IPS DF 6.9 (cell line): ENCODE data around the gene PIAS4.
"Not testable (repeated sequence)": the region's sequence is repeated elsewhere in the genome, so short reads cannot be mapped to it uniquely, and the experiment has no call there.

ENCODE experiments used
- DNase-seq: peaks from one replicate; pipeline ENCODE4 v3.0.0-alpha.2; 2013; ENCODE audit warnings: low read depth, low spot score
- H3K27ac ChIP-seq: one replicate; pipeline ENCODE4 v1.5.1; 2013; ENCODE audit warnings: low read length, control low read depth
- H3K27me3 ChIP-seq: 2 replicates; pipeline ENCODE4 v1.6.1; 2013; ENCODE audit warnings: mild to moderate bottlenecking, low read length; ENCODE audit not compliant: control insufficient read depth, insufficient read depth
- H3K36me3 ChIP-seq: 2 replicates; pipeline ENCODE4 v1.6.1; 2013; ENCODE audit warnings: low read length; ENCODE audit not compliant: control insufficient read depth, insufficient read depth
- H3K4me1 ChIP-seq: 2 replicates; pipeline ENCODE4 v1.6.1; 2013; ENCODE audit warnings: low read length; ENCODE audit not compliant: control insufficient read depth, insufficient read depth
- H3K4me3 ChIP-seq: 2 replicates; pipeline ENCODE4 v1.5.1; 2013; ENCODE audit warnings: mild to moderate bottlenecking, low read length
- H3K9me3 ChIP-seq: 2 replicates; pipeline ENCODE4 v1.6.1; 2013; ENCODE audit warnings: low read length, inconsistent platforms; ENCODE audit not compliant: control insufficient read depth, insufficient read depth
- WGBS: extraction: QIAGEN DNeasy Blood & Tissue Kit; methylation state at CpG from one replicate; pipeline ENCODE4 v1.1.7; 2013; ENCODE audit warnings: mixed read lengths, missing lambda C conversion rate; ENCODE audit not compliant: insufficient read length, insufficient coverage; 5-methylcytosine and 5-hydroxymethylcytosine counted together

Gene PIAS4

GRCh38 chr19:4007021-4007835 lies at the start of gene PIAS4:
Gene PIAS4, plus strand, starts transcription at chr19:4007736. Its CDS starts 25 bp downstream, at chr19:4007761.
- Histone ChIP-seq H3K27ac (no peak within 1 kb of the TSS), H3K27me3 (no peaks in the 10 kb centered on the region), H3K36me3 (no peaks in the 10 kb centered on the region; the same call in 1 of the 2 replicates), H3K9me3 (no peaks in the 10 kb centered on the region), H3K4me1 (peaks cover 2% of the 10 kb centered on the region; the same call in 1 of the 2 replicates), H3K4me3 (peak within 1 kb of the TSS; percentile 75)
- no CpG with 5 or more reads among the region's 91 CpGs for WGBS
- peak; percentile 78 for DNase-seq

- H3K36me3 ChIP-seq: peaks cover 38% of the 10 kb centered on the region
- H3K27ac ChIP-seq: no peak overlapping the region
- H3K4me1 ChIP-seq: no peaks in the 10 kb centered on the region
- H3K9me3 ChIP-seq: no peaks in the 10 kb centered on the region
- no CpG with 5 or more reads among the region's 86 CpGs for WGBS
- H3K27me3 ChIP-seq: no peaks in the 10 kb centered on the region
- H3K4me3 ChIP-seq: no peak overlapping the region
- DNase-seq: no peak
Observed at GRCh38 chr19:3958836-3959765, 48.4 kb upstream of the PIAS4 start.

- Histone ChIP-seq H3K4me3 (no peak overlapping the region), H3K9me3 (no peaks in the 10 kb centered on the region), H3K36me3 (peaks cover 44% of the 10 kb centered on the region), H3K27me3 (no peaks in the 10 kb centered on the region), H3K27ac (no peak overlapping the region), H3K4me1 (no peaks in the 10 kb centered on the region)
- no peak for DNase-seq
- no CpG with 5 or more reads among the region's 15 CpGs for WGBS
Observed at GRCh38 chr19:3959766-3960131, 47.8 kb upstream of the PIAS4 start.

GRCh38 chr19:3961007-3961406 lies 46.5 kb upstream of the PIAS4 start:
- Histone ChIP-seq H3K4me3 (no peak overlapping the region), H3K9me3 (no peaks in the 10 kb centered on the region), H3K27me3 (no peaks in the 10 kb centered on the region), H3K27ac (no peak overlapping the region), H3K4me1 (no peaks in the 10 kb centered on the region), H3K36me3 (peaks cover 45% of the 10 kb centered on the region)
- DNase-seq: no peak
- no CpG with 5 or more reads among the region's 24 CpGs for WGBS

GRCh38 chr19:3963458-3964255 lies 43.9 kb upstream of the PIAS4 start:
- Histone ChIP-seq H3K36me3 (peaks cover 47% of the 10 kb centered on the region), H3K4me3 (no peak overlapping the region), H3K27ac (no peak overlapping the region), H3K9me3 (no peaks in the 10 kb centered on the region), H3K27me3 (no peaks in the 10 kb centered on the region), H3K4me1 (no peaks in the 10 kb centered on the region)
- no CpG with 5 or more reads among the region's 35 CpGs for WGBS
- no peak for DNase-seq

GRCh38 chr19:3964256-3965194 lies 43.0 kb upstream of the PIAS4 start:
- H3K27ac ChIP-seq: no peak overlapping the region
- peaks cover 2% of the 10 kb centered on the region for H3K4me1 ChIP-seq
- no peak overlapping the region for H3K4me3 ChIP-seq
- no CpG with 5 or more reads among the region's 60 CpGs for WGBS
- no peaks in the 10 kb centered on the region for H3K9me3 ChIP-seq
- H3K27me3 ChIP-seq: no peaks in the 10 kb centered on the region
- no peak for DNase-seq
- H3K36me3 ChIP-seq: peaks cover 39% of the 10 kb centered on the region

- Histone ChIP-seq H3K9me3 (no peaks in the 10 kb centered on the region), H3K27me3 (no peaks in the 10 kb centered on the region), H3K4me1 (peaks cover 3% of the 10 kb centered on the region), H3K27ac (no peak overlapping the region), H3K4me3 (no peak overlapping the region), H3K36me3 (peaks cover 24% of the 10 kb centered on the region)
- no peak for DNase-seq
- WGBS: no CpG with 5 or more reads among the region's 30 CpGs
Observed at GRCh38 chr19:3966051-3967017, 41.2 kb upstream of the PIAS4 start.

GRCh38 chr19:3967983-3968382 lies 39.6 kb upstream of the PIAS4 start:
- H3K27ac ChIP-seq, H3K9me3 ChIP-seq, H3K27me3 ChIP-seq, H3K4me1 ChIP-seq, DNase-seq, H3K4me3 ChIP-seq: not testable (repeated sequence)
- no CpG with 5 or more reads among the region's 12 CpGs for WGBS
- peaks cover 22% of the 10 kb centered on the region for H3K36me3 ChIP-seq
